HCT116 (cell line): ENCODE results near the gene QPCT.

Experiments
- ATF3 ChIP-seq: IDR thresholded peaks from 2 replicates; pipeline ENCODE4 v1.6.1; 2012
- CEBPB ChIP-seq: IDR thresholded peaks from 2 replicates; pipeline ENCODE4 v1.6.1; 2012; ENCODE audit warnings: low read depth
- CTCF ChIP-seq, 3 experiments: fragments of 200-600 bp in 1 of 3; sonication (generic) in 1 of 3; IDR thresholded peaks in 2 of 3; conservative IDR thresholded peaks in 1 of 3; 2 replicates each; pipeline ENCODE4 v1.5.1; 2012 to 2017; ENCODE audit warnings: low read depth in 2 of 3, low read length in 2 of 3, antibody characterized with exemption in 1 of 3, borderline replicate concordance in 1 of 3, control low read depth in 1 of 3, mild to moderate bottlenecking in 1 of 3, mixed read lengths in 1 of 3, mixed run types in 1 of 3, moderate library complexity in 1 of 3; ENCODE audit not compliant: insufficient read depth in 1 of 3
- EGR1 ChIP-seq: IDR thresholded peaks from 2 replicates; pipeline ENCODE4 v1.6.1; 2012; ENCODE audit warnings: low read depth
- EZH2 ChIP-seq: fragments of 200-600 bp; sonication (generic); IDR thresholded peaks from 2 replicates; pipeline ENCODE4 v1.6.1; 2017; ENCODE audit warnings: antibody characterized with exemption, mixed run types
- EZH2phosphoT487 ChIP-seq: fragments of 200-600 bp; IDR thresholded peaks from 2 replicates; pipeline ENCODE4 v1.6.1; 2018; ENCODE audit warnings: antibody characterized with exemption, borderline replicate concordance
- JUND ChIP-seq: IDR thresholded peaks from 2 replicates; pipeline ENCODE4 v1.6.1; 2012
- POLR2A ChIP-seq: IDR thresholded peaks from 2 replicates; pipeline ENCODE4 v1.7.0; 2011; ENCODE audit warnings: borderline replicate concordance; ENCODE audit not compliant: insufficient read depth, insufficient read length; ENCODE audit errors: extremely low read depth
- REST ChIP-seq: IDR thresholded peaks from 2 replicates; pipeline ENCODE4 v1.6.1; 2012; ENCODE audit warnings: low read depth
- SP1 ChIP-seq: IDR thresholded peaks from 2 replicates; pipeline ENCODE4 v1.6.1; 2012; ENCODE audit warnings: low read depth
- ZNF274 ChIP-seq: fragments of 200-500 bp; sonication (Bioruptor generic); IDR thresholded peaks from 2 replicates; pipeline ENCODE4 v1.6.1; 2014; ENCODE audit warnings: mild to moderate bottlenecking, low read depth, low read length, inconsistent platforms

- TF ChIP-seq CTCF (IDR thresholded peaks at IDR 0.05 in 2 of 3, conservative IDR thresholded peaks at IDR 0.05 in 1 of 3; ENCODE audit: borderline replicate concordance in 1 of 3, insufficient read depth in 1 of 3, low read depth in 2 of 3, low read length in 2 of 3) (no peak), SP1 (no peak), CEBPB (no peak), JUND (no peak), EZH2phosphoT487 (no peak), EZH2 (no peak), POLR2A (no peak), ZNF274 (no peak), REST (no peak), ATF3 (no peak), EGR1 (no peak)
These were observed 23.6 kb downstream of the QPCT start for GRCh38 chr2:37367984-37368383.
